Stimulated activated effector memory CD8-positive, alpha-beta T cell treated with anti-CD3 and anti-CD28 coated beads, Interleukin-12 subunit alpha, Interleukin-12 subunit beta, amount 100 ng/mL, for 72 hours (primary cell): ENCODE measurements around the gene FADS1.

ENCODE experiments used
- ATAC-seq: fragments of 150-1000 bp; cut with Tn5 transposase; 2 replicates; pipeline ENCODE4 v1.10.0; 2021
- DNase-seq, 2 donors: peaks; one replicate each; pipeline ENCODE4 v3.0.0; 2021 to 2022; ENCODE audit warnings: low spot score in 2 of 2
- H3K27ac Mint-ChIP-seq: one replicate; pipeline ENCODE4 v1.8.0; 2022; ENCODE audit warnings: mild to moderate bottlenecking, mixed read lengths
- H3K36me3 Mint-ChIP-seq: one replicate; pipeline ENCODE4 v1.8.0; 2022; ENCODE audit warnings: mild to moderate bottlenecking, mixed read lengths
- H3K4me1 Mint-ChIP-seq: one replicate; pipeline ENCODE4 v1.8.0; 2022; ENCODE audit warnings: mixed read lengths
- H3K4me3 Mint-ChIP-seq: one replicate; pipeline ENCODE4 v1.8.0; 2022; ENCODE audit warnings: mild to moderate bottlenecking, mixed read lengths
- H3K9me3 Mint-ChIP-seq: one replicate; pipeline ENCODE4 v1.8.0; 2022; ENCODE audit warnings: mixed read lengths

The FADS1 gene

DNA sequence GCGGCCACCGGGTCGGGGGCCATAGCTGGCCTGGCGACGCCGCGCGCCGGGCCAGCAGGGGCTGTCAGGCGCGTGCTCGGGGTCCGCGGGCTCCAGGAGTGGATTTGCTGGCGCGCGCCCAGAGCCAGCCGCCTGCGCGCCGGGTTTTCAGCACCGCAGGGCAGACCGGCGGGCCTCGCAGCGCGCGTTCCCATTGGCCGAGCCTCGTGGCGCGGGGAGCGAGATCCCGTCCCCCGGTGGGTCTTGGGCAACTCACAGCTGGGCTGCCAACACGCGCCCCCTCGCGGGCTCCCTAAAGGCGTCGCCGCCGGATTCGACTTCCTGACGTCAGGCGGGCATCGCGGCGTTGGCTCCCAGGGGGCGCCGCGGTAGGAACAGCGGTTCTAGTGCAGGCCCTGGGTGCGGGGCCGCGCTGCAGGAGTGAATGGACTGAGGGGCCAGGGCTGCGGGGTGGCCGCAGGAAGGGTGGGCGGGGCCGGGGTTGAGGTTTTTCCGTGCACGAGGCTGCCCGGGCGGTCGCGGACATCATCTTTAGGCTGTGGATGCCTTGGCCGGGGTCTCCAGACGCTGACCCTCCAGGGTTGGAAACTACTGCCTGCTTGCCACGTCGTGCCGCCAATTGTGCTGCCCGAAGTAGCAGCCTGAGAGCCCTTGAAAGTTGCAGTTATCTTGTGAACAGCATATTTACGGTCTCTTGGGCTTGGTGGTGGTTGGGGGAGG lies at the start of gene FADS1:
Gene FADS1 (minus strand): TSS at position 268 of the 720 bp plus-strand sequence. CDS start 74 bp downstream, at position 194.
- peak within 1 kb of the TSS; percentile 96 for H3K4me3 Mint-ChIP-seq
- peaks cover 32% of the 10 kb centered on the region for H3K36me3 Mint-ChIP-seq
- H3K4me1 Mint-ChIP-seq = peaks cover 18% of the 10 kb centered on the region
- peak; percentile 74 for ATAC-seq
- peak; percentile 70 to 89 for DNase-seq
- H3K9me3 Mint-ChIP-seq = no peaks in the 10 kb centered on the region
- H3K27ac Mint-ChIP-seq = peak within 1 kb of the TSS; percentile 92

- no peaks in the 10 kb centered on the region for H3K9me3 Mint-ChIP-seq
Observed at GRCh38 chr11:61866231-61866957, 49.6 kb upstream of the FADS1 start.

DNA sequence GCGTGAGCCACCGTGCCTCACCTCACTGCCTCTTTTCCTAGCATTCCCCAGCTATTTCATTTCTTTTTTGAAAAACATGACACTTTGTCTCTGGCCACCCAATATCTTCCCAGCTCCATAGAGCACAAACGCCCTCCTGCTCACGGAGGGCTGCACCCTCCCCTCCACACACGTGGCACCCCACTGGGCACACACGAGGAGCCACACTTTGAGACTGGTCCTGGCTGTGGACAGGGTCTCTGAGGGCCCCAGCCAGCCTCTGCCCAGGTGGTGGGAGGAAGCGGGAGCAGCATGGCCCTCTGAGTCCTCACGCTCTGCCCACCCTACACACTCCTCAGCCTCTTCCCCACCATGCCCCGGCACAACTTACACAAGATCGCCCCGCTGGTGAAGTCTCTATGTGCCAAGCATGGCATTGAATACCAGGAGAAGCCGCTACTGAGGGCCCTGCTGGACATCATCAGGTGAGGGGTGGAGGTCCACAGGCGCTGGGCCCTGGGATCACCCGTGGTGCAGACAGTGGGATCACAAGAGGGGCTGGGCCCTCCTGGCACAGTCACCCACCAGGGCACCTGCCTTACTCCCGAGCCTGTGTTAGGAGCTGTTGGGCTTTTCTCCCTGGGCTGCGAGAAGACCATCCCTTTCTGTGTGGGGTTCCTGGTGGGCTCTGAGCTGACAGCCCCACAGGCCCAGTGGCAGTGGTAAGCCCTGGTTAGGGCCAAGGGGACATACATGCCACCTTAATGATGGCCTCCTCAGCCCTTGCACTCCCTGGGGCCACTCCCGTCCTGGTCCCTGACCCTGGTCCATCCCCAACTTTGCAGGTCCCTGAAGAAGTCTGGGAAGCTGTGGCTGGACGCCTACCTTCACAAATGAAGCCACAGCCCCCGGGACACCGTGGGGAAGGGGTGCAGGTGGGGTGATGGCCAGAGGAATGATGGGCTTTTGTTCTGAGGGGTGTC lies 48.3 kb upstream of the FADS1 start:
- Mint-ChIP-seq H3K9me3 (no peaks in the 10 kb centered on the region), H3K36me3 (peaks cover 58% of the 10 kb centered on the region), H3K4me3 (no peak overlapping the region), H3K27ac (peak overlapping the region; percentile 60), H3K4me1 (no peaks in the 10 kb centered on the region)
- DNase-seq (no peak), ATAC-seq (no peak)

More at GRCh38 chr11:61866231-61866957, 49.6 kb upstream of the FADS1 start:
- Mint-ChIP-seq H3K4me1 (peaks cover 6% of the 10 kb centered on the region), H3K36me3 (peaks cover 46% of the 10 kb centered on the region), H3K27ac (peak overlapping the region; percentile 60), H3K4me3 (no peak overlapping the region)
- DNase-seq = no peak
- ATAC-seq = no peak

- no peak for ATAC-seq
- H3K4me1 Mint-ChIP-seq = no peaks in the 10 kb centered on the region
- DNase-seq = no peak
- H3K4me3 Mint-ChIP-seq = no peak overlapping the region
- H3K9me3 Mint-ChIP-seq = no peaks in the 10 kb centered on the region
- peaks cover 66% of the 10 kb centered on the region for H3K36me3 Mint-ChIP-seq
- H3K27ac Mint-ChIP-seq = no peak overlapping the region
Observed at GRCh38 chr11:61863548-61864081, 46.8 kb upstream of the FADS1 start.

DNA sequence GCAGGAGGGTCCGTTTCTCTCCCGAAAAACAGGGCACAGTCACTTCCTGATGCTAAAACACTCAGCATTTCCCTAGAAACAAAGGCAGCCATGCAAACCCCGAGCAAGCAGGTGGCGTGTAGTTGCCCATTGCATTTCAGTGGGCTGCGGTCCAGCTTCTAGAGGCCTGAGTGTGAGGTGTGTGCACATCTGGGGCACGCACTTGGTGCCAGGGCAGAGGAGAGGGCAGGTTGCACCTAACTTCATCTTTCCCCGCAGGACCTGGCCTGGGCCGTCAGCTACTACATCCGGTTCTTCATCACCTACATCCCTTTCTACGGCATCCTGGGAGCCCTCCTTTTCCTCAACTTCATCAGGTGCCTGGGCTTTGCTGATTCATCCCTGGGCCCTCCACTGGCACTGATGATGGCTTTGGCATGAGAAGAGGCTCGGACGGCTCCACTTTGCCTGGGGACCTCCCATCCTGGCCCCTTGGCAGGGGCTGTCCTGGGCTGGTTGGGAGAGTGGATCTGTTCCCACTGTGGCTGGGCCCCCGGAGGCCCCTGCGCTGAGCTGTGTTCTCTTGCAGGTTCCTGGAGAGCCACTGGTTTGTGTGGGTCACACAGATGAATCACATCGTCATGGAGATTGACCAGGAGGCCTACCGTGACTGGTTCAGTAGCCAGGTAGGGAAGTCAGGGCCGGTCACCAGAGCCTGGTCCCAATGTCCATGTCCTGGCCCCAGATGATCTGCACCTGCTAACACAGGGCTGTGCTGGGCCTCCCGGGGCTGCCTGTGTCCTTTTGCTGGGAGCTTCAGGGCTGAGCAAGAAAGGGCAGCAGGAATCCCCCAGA lies 46.1 kb upstream of the FADS1 start:
- no peaks in the 10 kb centered on the region for H3K4me1 Mint-ChIP-seq
- no peak overlapping the region for H3K27ac Mint-ChIP-seq
- peaks cover 72% of the 10 kb centered on the region for H3K36me3 Mint-ChIP-seq
- DNase-seq = no peak
- no peaks in the 10 kb centered on the region for H3K9me3 Mint-ChIP-seq
- ATAC-seq = no peak
- H3K4me3 Mint-ChIP-seq = no peak overlapping the region

GRCh38 chr11:61861634-61862033 lies 44.8 kb upstream of the FADS1 start:
- DNase-seq (no peak), ATAC-seq (no peak)
- Mint-ChIP-seq H3K27ac (no peak overlapping the region), H3K9me3 (no peaks in the 10 kb centered on the region), H3K4me3 (no peak overlapping the region), H3K36me3 (peaks cover 78% of the 10 kb centered on the region), H3K4me1 (no peaks in the 10 kb centered on the region)

DNA sequence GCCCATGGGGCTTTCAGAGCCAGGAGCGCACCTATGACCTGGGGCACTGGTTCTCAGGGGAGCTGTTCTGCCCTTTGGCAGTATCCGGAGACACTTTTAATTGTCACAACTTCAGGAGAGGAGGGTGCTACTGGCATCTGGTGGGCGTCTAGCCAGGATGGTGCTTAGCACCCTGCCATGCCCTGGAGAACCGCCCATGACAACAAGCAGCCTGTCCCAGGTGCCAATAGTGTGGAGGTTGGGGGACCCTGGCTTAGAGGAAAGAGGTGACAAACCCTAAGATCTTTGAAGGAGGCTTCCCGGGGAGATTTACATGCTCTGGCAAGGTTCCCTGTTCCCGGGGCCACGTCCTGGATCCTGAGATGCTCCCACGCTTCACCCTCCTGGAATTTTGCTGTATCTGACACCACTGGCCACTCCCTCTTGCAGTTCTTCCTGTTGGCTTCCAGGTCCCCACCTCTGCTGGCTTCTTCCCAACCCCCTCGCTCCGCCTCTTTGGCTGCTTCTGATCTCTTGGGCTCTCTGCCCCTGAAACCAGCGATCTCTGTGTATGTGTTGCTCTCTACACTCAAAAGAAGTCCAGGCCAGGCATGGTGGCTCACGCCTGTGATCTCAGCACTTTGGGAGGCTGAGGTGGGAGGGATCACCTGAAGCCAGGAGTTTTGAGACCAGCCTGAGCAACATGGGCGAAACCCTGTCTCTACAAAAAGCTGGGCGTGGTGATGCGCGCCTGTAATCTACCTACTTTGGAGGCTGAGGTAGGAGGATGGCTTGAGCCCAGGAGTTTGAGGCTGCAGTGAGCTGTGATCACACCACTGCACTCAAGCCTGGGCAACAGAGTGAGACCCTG lies 43.5 kb upstream of the FADS1 start:
- peak overlapping the region; percentile 26 for H3K27ac Mint-ChIP-seq

DNA sequence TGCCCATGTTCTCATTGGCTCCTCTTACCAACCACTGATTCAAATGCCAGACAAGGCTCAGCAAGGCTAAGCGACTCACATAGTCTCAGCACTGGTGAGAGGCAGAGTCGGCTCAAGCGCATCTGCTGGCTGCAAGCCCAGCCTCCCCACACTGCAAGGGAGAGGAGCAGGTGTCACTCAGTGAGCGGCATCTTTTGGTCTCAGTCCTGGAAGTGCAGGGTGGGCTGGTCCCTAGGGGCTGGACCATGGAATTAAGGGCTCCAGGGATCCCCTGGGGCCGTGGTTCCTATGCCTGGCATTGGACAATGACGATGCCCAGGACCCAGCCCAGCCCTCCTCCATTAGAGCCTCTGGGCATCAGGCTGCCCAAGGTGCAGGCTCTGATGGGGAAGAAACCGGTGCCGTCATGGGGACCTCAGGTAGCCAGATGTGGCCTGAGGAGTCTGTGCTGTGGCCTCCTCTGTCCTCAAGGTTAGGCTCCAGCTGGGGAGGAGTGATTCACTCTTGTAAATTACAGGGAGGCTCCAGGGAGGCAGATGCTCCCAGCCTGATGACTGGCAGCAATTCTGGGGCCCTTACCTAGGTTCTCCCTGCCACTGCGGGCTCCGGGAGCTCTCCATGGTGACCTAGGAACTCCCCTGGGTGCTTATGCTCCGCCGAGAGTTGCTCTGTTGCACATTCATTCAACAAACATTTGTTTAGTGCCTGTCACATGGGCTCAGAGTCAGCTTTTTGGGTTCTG lies 39.3 kb upstream of the FADS1 start:
- Mint-ChIP-seq H3K4me3 (no peak overlapping the region), H3K27ac (no peak overlapping the region), H3K4me1 (no peaks in the 10 kb centered on the region), H3K36me3 (peaks cover 69% of the 10 kb centered on the region), H3K9me3 (no peaks in the 10 kb centered on the region)
- no peak for DNase-seq
- ATAC-seq = no peak

More for the DNA sequence above, 43.5 kb upstream of the FADS1 start:
- no peak for ATAC-seq
- H3K4me3 Mint-ChIP-seq = no peak overlapping the region
- no peaks in the 10 kb centered on the region for H3K4me1 Mint-ChIP-seq
- no peaks in the 10 kb centered on the region for H3K9me3 Mint-ChIP-seq
- peaks cover 69% of the 10 kb centered on the region for H3K36me3 Mint-ChIP-seq
- DNase-seq = no peak

- no peak overlapping the region for H3K4me3 Mint-ChIP-seq
- ATAC-seq (no peak), DNase-seq (no peak)
- peaks cover 69% of the 10 kb centered on the region for H3K36me3 Mint-ChIP-seq
- H3K9me3 Mint-ChIP-seq = no peaks in the 10 kb centered on the region
- H3K4me1 Mint-ChIP-seq = no peaks in the 10 kb centered on the region
- no peak overlapping the region for H3K27ac Mint-ChIP-seq
Observed at GRCh38 chr11:61854966-61855714, 38.3 kb upstream of the FADS1 start.

- no peaks in the 10 kb centered on the region for H3K9me3 Mint-ChIP-seq
- no peak overlapping the region for H3K4me3 Mint-ChIP-seq
- no peak overlapping the region for H3K27ac Mint-ChIP-seq
- DNase-seq (no peak), ATAC-seq (no peak)
- no peaks in the 10 kb centered on the region for H3K4me1 Mint-ChIP-seq
- peaks cover 69% of the 10 kb centered on the region for H3K36me3 Mint-ChIP-seq
Observed at GRCh38 chr11:61854206-61854895, 37.5 kb upstream of the FADS1 start.

GRCh38 chr11:61853698-61854169 lies 36.9 kb upstream of the FADS1 start:
- ATAC-seq (no peak), DNase-seq (no peak)
- Mint-ChIP-seq H3K4me3 (no peak overlapping the region), H3K9me3 (no peaks in the 10 kb centered on the region), H3K4me1 (no peaks in the 10 kb centered on the region), H3K27ac (no peak overlapping the region), H3K36me3 (peaks cover 69% of the 10 kb centered on the region)

DNA sequence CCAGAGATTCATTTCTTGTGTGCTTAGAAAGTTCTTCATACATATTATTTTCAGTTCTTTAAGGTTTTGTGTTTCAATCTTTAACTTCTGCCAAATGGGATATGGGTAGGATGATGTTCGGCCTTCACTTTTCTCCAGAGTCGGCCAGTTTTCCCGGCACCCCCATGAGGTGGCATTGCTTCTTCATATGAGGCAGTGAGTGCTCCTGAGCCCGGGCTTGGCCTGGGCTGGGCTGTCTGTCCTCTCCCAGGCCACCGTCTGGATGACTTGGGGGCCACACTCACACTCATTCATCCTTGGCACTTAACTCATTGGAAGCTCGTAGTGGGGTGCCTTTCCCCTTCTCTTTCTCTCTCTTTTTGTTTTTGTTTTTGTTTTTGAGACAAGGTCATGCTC lies 35.1 kb upstream of the FADS1 start:
- Mint-ChIP-seq H3K36me3 (peaks cover 74% of the 10 kb centered on the region), H3K27ac (no peak overlapping the region), H3K4me1 (no peaks in the 10 kb centered on the region), H3K9me3 (no peaks in the 10 kb centered on the region), H3K4me3 (no peak overlapping the region)
- DNase-seq = no peak
- no peak for ATAC-seq
